ENCODE data around the gene ZNF75A. TPM values are rescaled to one million over a fixed set of nuclear protein-coding genes. Genes with fewer than 3 reads are reported as not detected.
A peak's percentile ranks its signal among the peaks of the same experiment; 100 is the strongest.

ZNF75A gene
- total RNA-seq, 1 experiment from 2014 or later = 10.3 TPM

- intact Hi-C loops (cut with micrococcal nuclease) = no loop called here
- CTCF ChIA-PET = no interaction called here
Measured at GRCh38 chr16:3289998-3290673, 15.2 kb upstream of the ZNF75A start.

GRCh38 chr16:3292604-3293003 lies 12.7 kb upstream of the ZNF75A start:
- ATAC-seq (no peak; the same call in 1 of the 2 replicates), DNase-seq (ENCODE audit: low read depth, low spot score) (no peak)
- ChIA-PET POLR2A (no interaction called here), RAD21 (ENCODE audit: low non-redundant PET in 1 of 2, low total read pairs in 2 of 2, uncharacterized antibody in 2 of 2, unreplicated experiment in 2 of 2) (no interaction called here), CTCF (no interaction called here)
- peaks cover 33 to 38% of the 10 kb centered on the region in 2 experiments; a peak in 3 of 4 replicates for H3K9me3 ChIP-seq (ENCODE audit: control insufficient read depth in 1 of 2, insufficient read depth in 1 of 2, low read depth in 1 of 2, low read length in 2 of 2)
- TF ChIP-seq ATF3 (IDR thresholded peaks at IDR 0.05) (no peak), EGR1 (IDR thresholded peaks at IDR 0.05; ENCODE audit: low read depth) (no peak)
- H3K27ac ChIP-seq (ENCODE audit: low read depth, low read length) = no peak overlapping the region
- no peak overlapping the region for H3K4me3 ChIP-seq (replicated peaks in 1 of 2; ENCODE audit: low read depth in 1 of 2, low read length in 2 of 2)
- intact Hi-C loops (cut with micrococcal nuclease) = no loop called here
- no peak overlapping the region for H3K9ac ChIP-seq (ENCODE audit: low read length)
- no TSS peak for BruUV-seq (replicated peaks)
- H3K36me3 ChIP-seq (ENCODE audit: control insufficient read depth in 1 of 2, insufficient read depth in 2 of 2, low read length in 2 of 2) = peaks cover 13 to 52% of the 10 kb centered on the region in 2 experiments
- no peaks in the 10 kb centered on the region for H3K9me2 ChIP-seq (ENCODE audit: insufficient read depth)
- no peak overlapping the region for H3K4me2 ChIP-seq (ENCODE audit: low read length)
- peaks cover 33% of the 10 kb centered on the region for H3K79me2 ChIP-seq (ENCODE audit: insufficient read depth, low read length)
- H4K20me1 ChIP-seq (ENCODE audit: insufficient read depth) = no peaks in the 10 kb centered on the region
- no peaks in the 10 kb centered on the region for H3K4me1 ChIP-seq (ENCODE audit: control insufficient read depth in 1 of 2, insufficient read depth in 2 of 2, low read length in 2 of 2)
- H2AFZ ChIP-seq (ENCODE audit: low read depth, low read length, poor library complexity, severe bottlenecking) = no peak overlapping the region
- H3K27me3 ChIP-seq (ENCODE audit: insufficient read depth, low read length) = no peaks in the 10 kb centered on the region

More at GRCh38 chr16:3289998-3290673, 15.2 kb upstream of the ZNF75A start:
- RAD21 ChIA-PET (ENCODE audit: low non-redundant PET in 1 of 2, low total read pairs in 2 of 2, uncharacterized antibody in 2 of 2, unreplicated experiment in 2 of 2) = no interaction called here
- H3K27me3 ChIP-seq (ENCODE audit: insufficient read depth, low read length) = no peaks in the 10 kb centered on the region
- no peak overlapping the region for H3K9ac ChIP-seq (ENCODE audit: low read length)
- H3K36me3 ChIP-seq (ENCODE audit: control insufficient read depth in 1 of 2, insufficient read depth in 2 of 2, low read length in 2 of 2) = peaks cover 25 to 75% of the 10 kb centered on the region in 2 experiments
- no peaks in the 10 kb centered on the region for H4K20me1 ChIP-seq (ENCODE audit: insufficient read depth)
- DNase-seq (ENCODE audit: low read depth, low spot score) = no peak
- H3K9me2 ChIP-seq (ENCODE audit: insufficient read depth) = no peaks in the 10 kb centered on the region
- H3K4me2 ChIP-seq (ENCODE audit: low read length) = no peak overlapping the region
- H3K4me3 ChIP-seq (replicated peaks in 1 of 2; ENCODE audit: low read depth in 1 of 2, low read length in 2 of 2) = no peak overlapping the region
- TF ChIP-seq ELF1 (IDR thresholded peaks at IDR 0.05; ENCODE audit: borderline replicate concordance, low read depth) (no peak), EGR1 (IDR thresholded peaks at IDR 0.05; ENCODE audit: low read depth) (no peak), POLR2A (IDR thresholded peaks at IDR 0.05; ENCODE audit: borderline replicate concordance, extremely low read depth, insufficient read depth, insufficient read length) (no peak), ZNF274 (IDR thresholded peaks at IDR 0.05; ENCODE audit: low read depth, low read length) (peak; percentile 52), POLR2AphosphoS5 (IDR thresholded peaks at IDR 0.05; ENCODE audit: low read depth, low read length) (no peak)
- no peak overlapping the region for H3K27ac ChIP-seq (ENCODE audit: low read depth, low read length)
- no peak for ATAC-seq
- H3K9me3 ChIP-seq (ENCODE audit: control insufficient read depth in 1 of 2, insufficient read depth in 1 of 2, low read depth in 1 of 2, low read length in 2 of 2) = peaks cover 33 to 38% of the 10 kb centered on the region in 2 experiments; a peak in 3 of 4 replicates
- BruUV-seq (replicated peaks) = no TSS peak
- POLR2A ChIA-PET = no interaction called here
- peaks cover 57% of the 10 kb centered on the region for H3K79me2 ChIP-seq (ENCODE audit: insufficient read depth, low read length)
- no peak overlapping the region for H2AFZ ChIP-seq (ENCODE audit: low read depth, low read length, poor library complexity, severe bottlenecking)
- H3K4me1 ChIP-seq (ENCODE audit: control insufficient read depth in 1 of 2, insufficient read depth in 2 of 2, low read length in 2 of 2) = no peaks in the 10 kb centered on the region
